WI38 (cell line): ENCODE data around the gene CENPB.

Source experiments
- H3K4me3 ChIP-seq: 2 replicates; pipeline ENCODE4 v1.5.1; 2011; ENCODE audit warnings: low read depth, mild to moderate bottlenecking, control low read depth, low read length
- CTCF ChIP-seq: IDR thresholded peaks from 2 replicates; pipeline ENCODE4 v1.5.1; 2012; ENCODE audit warnings: low read depth, mild to moderate bottlenecking, control low read depth, low read length

The CENPB gene

DNA sequence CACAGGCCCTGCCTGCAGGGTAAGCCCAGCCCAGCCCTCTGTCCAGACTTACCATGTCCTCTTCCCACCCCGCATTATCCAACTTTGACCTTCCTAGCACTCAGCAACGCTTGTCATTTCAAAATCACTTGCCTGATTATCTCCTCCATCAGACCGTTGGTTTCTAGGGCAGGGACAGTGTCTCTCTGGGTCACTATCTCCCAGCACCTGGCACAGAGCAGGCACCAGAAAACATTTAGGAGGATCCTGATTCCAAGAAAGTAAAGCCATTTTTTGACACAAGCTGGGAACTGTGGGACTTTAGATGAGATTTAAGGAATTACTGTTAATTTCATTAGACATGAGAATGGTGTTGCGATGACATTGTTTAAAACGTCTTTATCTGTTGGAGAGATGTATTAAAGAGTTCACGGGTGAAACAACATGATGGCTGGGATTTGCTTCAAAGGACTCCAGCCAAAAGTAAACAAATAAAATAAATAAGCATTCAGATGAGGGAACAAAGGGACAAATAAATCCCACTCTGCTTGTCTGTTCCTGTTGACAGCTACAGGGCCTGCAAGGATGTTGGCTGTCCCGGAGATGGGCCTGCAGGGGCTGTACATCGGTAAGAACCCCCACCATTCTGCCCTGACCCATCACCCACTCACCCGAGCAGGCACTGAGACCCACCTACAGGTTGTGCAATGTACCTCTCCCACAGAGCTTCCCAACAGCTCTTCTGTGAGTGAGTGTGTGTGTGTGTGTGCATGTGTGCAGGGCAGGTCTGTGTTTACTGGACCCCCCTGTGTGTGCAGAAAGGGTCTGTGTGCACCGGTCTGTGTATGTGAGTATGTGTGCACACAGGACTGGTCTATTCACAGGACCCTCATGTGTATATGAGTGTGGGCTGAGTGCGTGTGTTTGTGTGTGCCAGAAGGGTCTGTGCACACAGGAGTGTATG, 48.2 kb downstream of the CENPB start:
- TF ChIP-seq CTCF: no peak
- no peak overlapping the region for H3K4me3 ChIP-seq

- TF ChIP-seq CTCF: no peak
- no peak overlapping the region for H3K4me3 ChIP-seq
Observed at GRCh38 chr20:3735768-3736167, 50.8 kb downstream of the CENPB start.

GRCh38 chr20:3734111-3734843, 52.3 kb downstream of the CENPB start:
- TF ChIP-seq CTCF: no peak
- no peak overlapping the region for H3K4me3 ChIP-seq
